Measurements from ENCODE around the gene PBXIP1.
"Not testable (repeated sequence)": the region's sequence is repeated elsewhere in the genome, so short reads cannot be mapped to it uniquely, and the experiment has no call there.

DNA sequence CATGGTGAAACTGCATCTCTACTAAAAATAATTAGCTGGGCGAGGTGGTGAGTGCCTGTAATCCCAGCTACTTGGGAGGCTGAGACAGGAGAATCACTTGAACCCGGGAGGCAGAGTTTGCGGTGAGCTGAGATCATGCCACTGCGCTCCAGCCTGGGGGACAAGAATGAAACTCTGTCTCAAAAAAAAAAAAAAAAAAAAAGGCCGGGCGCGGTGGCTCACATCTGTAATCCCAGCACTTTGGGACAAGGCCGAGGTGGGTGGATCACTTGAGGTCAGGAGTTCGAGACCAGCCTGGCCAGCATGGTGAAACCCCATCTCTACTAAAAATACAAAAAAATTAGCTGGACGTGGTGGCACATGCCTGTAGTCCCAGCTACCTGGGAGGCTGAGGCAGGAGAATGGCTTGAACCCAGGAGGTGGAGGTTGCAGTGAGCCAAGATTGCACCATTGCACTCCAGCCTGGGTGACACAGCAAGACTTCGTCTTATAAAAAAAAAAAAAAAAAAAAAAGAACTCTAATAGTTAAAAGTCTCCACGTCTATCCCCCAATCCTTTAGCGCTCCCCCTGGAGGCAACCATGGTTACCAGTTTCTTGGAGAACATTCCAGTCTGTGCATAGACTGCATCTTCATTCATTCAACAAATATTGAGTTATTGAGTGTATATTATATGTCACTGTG lies 39.5 kb upstream of the PBXIP1 start:
- TF ChIP-seq, protein P1, sequence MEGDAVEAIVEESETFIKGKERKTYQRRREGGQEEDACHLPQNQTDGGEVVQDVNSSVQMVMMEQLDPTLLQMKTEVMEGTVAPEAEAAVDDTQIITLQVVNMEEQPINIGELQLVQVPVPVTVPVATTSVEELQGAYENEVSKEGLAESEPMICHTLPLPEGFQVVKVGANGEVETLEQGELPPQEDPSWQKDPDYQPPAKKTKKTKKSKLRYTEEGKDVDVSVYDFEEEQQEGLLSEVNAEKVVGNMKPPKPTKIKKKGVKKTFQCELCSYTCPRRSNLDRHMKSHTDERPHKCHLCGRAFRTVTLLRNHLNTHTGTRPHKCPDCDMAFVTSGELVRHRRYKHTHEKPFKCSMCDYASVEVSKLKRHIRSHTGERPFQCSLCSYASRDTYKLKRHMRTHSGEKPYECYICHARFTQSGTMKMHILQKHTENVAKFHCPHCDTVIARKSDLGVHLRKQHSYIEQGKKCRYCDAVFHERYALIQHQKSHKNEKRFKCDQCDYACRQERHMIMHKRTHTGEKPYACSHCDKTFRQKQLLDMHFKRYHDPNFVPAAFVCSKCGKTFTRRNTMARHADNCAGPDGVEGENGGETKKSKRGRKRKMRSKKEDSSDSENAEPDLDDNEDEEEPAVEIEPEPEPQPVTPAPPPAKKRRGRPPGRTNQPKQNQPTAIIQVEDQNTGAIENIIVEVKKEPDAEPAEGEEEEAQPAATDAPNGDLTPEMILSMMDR (optimal IDR thresholded peaks at IDR 0.05 in 1 of 3, IDR thresholded peaks at IDR 0.05 in 1 of 3, conservative IDR thresholded peaks at IDR 0.05 in 1 of 3; ENCODE audit: extremely low read depth in 1 of 3, insufficient read depth in 2 of 3, low read length in 3 of 3), result peak in 2 of 3 experiments; percentile 34 to 47
- not testable (repeated sequence) for TF ChIP-seq EZH2 (IDR thresholded peaks at IDR 0.05; ENCODE audit: low read length)
